ENCODE data around the gene NFIA. TPM values are rescaled to one million over a fixed set of nuclear protein-coding genes. Genes with fewer than 3 reads are reported as not detected.

The NFIA gene
- total and polyA plus RNA-seq, 12 donors = 15.6 to 109 (median 66.3) TPM

DNA sequence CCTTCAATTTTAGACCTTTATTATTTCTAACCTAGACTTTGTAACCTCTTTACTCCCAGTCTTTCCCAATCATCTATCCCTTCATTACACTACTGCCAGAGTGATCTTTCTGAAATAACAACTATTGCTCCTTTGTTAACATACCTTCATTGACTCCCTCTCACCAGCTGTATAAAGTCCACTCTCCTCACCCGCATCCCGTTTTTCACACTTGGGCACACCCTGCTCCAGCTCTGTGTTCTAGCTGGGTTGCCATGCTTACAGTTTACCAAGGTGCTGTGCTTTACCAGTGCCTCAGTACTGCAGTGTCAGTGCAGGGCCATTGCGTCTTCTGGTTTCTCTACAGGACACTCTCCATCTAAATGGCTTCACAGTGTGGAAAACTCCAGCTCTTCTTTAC lies 148.2 kb downstream of the NFIA start:
- 79 to 95% (median 94%) methylated on average over 3 of the region's 3 CpGs for WGBS, 4 donors
- no peaks in the 10 kb centered on the region for H3K36me3 ChIP-seq (replicated peaks in 1 of 2)
- TF ChIP-seq POLR2A (IDR thresholded peaks at IDR 0.05) = no peak
- TF ChIP-seq, protein P1, sequence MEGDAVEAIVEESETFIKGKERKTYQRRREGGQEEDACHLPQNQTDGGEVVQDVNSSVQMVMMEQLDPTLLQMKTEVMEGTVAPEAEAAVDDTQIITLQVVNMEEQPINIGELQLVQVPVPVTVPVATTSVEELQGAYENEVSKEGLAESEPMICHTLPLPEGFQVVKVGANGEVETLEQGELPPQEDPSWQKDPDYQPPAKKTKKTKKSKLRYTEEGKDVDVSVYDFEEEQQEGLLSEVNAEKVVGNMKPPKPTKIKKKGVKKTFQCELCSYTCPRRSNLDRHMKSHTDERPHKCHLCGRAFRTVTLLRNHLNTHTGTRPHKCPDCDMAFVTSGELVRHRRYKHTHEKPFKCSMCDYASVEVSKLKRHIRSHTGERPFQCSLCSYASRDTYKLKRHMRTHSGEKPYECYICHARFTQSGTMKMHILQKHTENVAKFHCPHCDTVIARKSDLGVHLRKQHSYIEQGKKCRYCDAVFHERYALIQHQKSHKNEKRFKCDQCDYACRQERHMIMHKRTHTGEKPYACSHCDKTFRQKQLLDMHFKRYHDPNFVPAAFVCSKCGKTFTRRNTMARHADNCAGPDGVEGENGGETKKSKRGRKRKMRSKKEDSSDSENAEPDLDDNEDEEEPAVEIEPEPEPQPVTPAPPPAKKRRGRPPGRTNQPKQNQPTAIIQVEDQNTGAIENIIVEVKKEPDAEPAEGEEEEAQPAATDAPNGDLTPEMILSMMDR (IDR thresholded peaks at IDR 0.05) = no peak
- intact Hi-C loops (cut with DNase I) = no loop called here
- H3K27ac ChIP-seq = no peak overlapping the region
- DNase-seq = no peak
- H3K4me1 ChIP-seq (replicated peaks in 1 of 2) = peaks cover 5 to 15% of the 10 kb centered on the region in 2 donors
- no peak overlapping the region for H3K4me3 ChIP-seq
- peaks cover 0 to 3% (median 0%) of the 10 kb centered on the region in 3 donors for H3K9me3 ChIP-seq (replicated peaks in 1 of 3)
- no peaks in the 10 kb centered on the region for H3K27me3 ChIP-seq

DNA sequence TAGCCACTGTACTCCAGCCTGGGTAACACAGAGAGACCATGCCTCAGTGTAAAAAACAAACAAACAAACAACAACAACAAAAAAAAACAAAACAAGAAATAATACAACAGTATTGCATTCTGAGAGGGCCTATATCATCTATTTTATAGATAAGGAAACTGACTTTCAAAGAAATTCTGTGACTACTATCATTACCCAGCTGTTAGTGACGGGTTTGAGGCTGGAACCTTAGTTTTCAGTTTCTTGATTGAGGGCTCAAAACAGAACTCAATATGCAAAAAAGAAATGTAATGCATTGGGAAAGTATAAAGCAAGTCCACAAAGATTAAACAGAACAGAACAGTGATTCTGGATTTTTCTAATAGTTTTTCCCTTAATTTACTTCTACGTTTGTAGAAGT lies 149.4 kb downstream of the NFIA start:
- no peak for TF ChIP-seq POLR2A (IDR thresholded peaks at IDR 0.05)
- TF ChIP-seq, protein P1 (IDR thresholded peaks at IDR 0.05) = no peak
- no peak overlapping the region for H3K4me3 ChIP-seq
- peaks cover 0 to 3% (median 0%) of the 10 kb centered on the region in 3 donors for H3K9me3 ChIP-seq (replicated peaks in 1 of 3)
- no peaks in the 10 kb centered on the region for H3K27me3 ChIP-seq
- no peaks in the 10 kb centered on the region for H3K36me3 ChIP-seq (replicated peaks in 1 of 2)
- no peak for DNase-seq
- H3K27ac ChIP-seq = no peak overlapping the region
- peaks cover 2 to 18% of the 10 kb centered on the region in 2 donors for H3K4me1 ChIP-seq (replicated peaks in 1 of 2)
- WGBS, 4 donors = 92 to 97% (median 94%) methylated on average over 2 of the region's 2 CpGs
- intact Hi-C loops (cut with DNase I) = no loop called here

- H3K27ac ChIP-seq = no peak overlapping the region
Measured at GRCh38 chr1:61233121-61233660, 150.8 kb downstream of the NFIA start.

GRCh38 chr1:61234587-61234919 lies 152.2 kb downstream of the NFIA start:
- H3K4me1 ChIP-seq (replicated peaks in 1 of 2) = peaks cover 0 to 6% of the 10 kb centered on the region in 2 donors
- TF ChIP-seq POLR2A (IDR thresholded peaks at IDR 0.05) = no peak
- TF ChIP-seq, protein P1 (IDR thresholded peaks at IDR 0.05) = no peak
- H3K36me3 ChIP-seq (replicated peaks in 1 of 2) = no peaks in the 10 kb centered on the region
- no peak for DNase-seq
- H3K27me3 ChIP-seq = no peaks in the 10 kb centered on the region
- H3K9me3 ChIP-seq (replicated peaks in 1 of 3) = peaks cover 0 to under 1% (median 0%) of the 10 kb centered on the region in 3 donors
- intact Hi-C loops (cut with DNase I) = no loop called here
- H3K27ac ChIP-seq = no peak overlapping the region
- H3K4me3 ChIP-seq = no peak overlapping the region
- 88 to 92% (median 91%) methylated on average over 3 of the region's 3 CpGs for WGBS, 4 donors

More at GRCh38 chr1:61233121-61233660, 150.8 kb downstream of the NFIA start:
- Histone ChIP-seq H3K27me3 (no peaks in the 10 kb centered on the region), H3K36me3 (replicated peaks in 1 of 2) (no peaks in the 10 kb centered on the region), H3K4me3 (no peak overlapping the region), H3K9me3 (replicated peaks in 1 of 3) (peaks cover 0 to 3% (median 0%) of the 10 kb centered on the region in 3 donors), H3K4me1 (replicated peaks in 1 of 2) (peaks cover 0 to 6% of the 10 kb centered on the region in 2 donors)
- TF ChIP-seq, protein P1 (IDR thresholded peaks at IDR 0.05) = no peak
- no peak for TF ChIP-seq POLR2A (IDR thresholded peaks at IDR 0.05)
- 86 to 91% (median 89%) methylated on average over 6 of the region's 6 CpGs for WGBS, 4 donors
- intact Hi-C loops (cut with DNase I) = no loop called here
- DNase-seq = no peak
